GM18508 (cell line): ENCODE measurements around the gene PSMD13.

ENCODE experiments used
- ATAC-seq: cut with Tn5 transposase; IDR thresholded peaks from one replicate; pipeline ENCODE4 v1.9.1; 2021; ENCODE audit warnings: moderate number of reproducible peaks; ENCODE audit not compliant: insufficient read depth, unreplicated experiment

Gene PSMD13

DNA sequence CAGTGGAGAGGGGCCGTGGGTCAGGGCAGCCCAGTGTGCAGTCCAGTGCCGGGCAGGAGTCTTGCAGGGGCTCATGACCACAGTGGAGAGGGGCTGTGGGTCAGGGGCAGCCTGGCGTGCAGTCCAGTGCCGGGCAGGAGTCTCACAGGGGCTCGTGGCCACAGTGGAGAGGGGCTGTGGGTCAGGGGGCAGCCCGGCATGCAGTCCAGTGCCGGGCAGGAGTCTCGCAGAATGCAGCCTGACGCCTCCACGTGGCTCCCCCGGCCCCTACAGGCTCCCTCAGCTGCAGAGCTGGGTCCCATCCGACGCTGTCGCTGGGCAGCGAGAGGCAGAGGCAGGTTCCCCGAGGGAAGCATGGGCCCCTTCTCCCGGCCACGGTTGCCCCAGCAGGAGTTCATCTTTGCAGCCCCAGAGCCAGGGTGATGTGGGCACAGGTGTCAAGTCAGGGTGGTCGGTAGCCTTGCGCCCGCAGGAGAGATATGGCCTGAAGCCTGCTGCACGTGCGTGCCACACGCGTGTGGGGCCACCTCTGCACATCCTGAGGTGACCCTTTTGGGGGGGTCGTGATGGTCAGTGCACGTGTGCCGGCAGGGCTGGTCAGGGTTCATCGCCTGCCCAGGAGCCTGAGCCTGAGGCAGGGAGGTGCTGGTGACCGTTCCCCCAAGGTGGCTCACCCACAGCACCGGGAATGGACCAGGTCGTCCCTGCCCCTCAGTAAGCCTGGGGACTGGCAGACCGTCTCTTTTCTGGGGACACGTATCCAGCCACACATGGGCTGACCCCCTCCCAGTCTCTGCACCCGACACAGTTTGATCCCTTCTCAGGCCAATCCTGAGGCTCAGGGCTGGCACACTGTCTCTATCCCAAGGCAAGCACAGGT lies 59.6 kb downstream of the PSMD13 start:
- no peak for ATAC-seq

DNA sequence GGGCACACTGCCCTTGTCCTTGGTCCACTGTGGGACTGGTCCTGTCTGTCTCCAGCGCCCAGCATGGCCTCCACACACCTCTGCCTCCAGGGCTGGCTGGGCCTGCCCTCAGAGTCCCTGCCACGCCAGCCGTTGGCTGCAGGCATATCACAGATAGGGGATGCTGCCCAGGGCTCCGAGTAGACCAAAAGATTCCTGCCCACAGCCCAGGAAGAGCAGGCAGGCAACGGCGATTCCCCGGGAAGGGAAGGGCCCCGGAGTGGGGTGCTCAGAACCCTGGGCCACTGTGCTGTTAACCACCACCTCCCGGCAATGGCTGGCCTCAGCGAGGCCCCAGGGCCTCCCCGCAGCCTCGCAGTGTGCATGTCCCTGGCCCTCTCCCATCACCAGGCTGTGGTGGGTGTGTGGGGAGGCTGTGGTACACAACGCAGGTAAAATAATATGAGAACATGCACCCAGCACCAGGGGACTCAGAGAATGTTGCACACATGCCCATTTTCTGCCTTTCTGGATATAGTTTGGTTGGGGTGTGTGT lies 60.3 kb downstream of the PSMD13 start:
- ATAC-seq: no peak

DNA sequence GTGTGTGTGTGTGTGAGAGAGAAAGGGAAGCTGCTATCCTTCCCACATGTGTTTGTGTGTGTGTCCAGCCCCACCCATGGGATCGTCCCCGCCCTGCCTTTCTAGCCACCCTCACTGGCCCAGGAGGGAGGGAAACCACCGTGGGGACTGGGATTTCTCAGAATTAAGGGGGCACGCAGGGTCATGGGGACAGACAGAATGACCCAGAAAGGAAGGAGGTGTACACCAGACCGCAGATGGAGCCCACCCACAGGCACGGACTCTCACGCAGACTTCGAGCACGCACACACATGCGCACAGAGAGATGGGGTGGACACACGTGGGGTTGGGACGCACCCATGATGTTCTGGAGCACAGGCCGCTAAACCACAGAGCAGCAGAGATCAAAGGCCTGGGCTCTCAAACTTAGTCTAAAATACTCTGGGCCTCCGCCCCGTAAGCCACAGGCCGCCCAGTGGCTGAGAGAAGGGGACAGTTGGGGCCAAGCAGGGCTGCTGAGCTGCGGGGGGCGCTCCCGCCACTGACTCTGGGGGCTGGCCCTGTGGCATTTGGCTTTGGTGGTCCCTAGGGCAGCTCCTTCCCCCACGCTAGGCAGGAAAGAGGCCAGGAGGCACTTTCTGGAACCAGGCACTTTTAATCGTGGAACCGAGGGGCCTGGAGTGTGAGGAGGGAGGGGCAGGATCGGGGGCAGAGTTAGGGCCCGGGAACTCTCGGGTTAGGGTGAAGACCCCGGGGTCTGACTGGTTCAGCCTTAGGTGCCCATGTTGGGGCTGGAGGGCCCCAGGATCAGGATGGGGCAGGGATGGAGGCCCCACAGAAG lies 61.0 kb downstream of the PSMD13 start:
- no peak for ATAC-seq

DNA sequence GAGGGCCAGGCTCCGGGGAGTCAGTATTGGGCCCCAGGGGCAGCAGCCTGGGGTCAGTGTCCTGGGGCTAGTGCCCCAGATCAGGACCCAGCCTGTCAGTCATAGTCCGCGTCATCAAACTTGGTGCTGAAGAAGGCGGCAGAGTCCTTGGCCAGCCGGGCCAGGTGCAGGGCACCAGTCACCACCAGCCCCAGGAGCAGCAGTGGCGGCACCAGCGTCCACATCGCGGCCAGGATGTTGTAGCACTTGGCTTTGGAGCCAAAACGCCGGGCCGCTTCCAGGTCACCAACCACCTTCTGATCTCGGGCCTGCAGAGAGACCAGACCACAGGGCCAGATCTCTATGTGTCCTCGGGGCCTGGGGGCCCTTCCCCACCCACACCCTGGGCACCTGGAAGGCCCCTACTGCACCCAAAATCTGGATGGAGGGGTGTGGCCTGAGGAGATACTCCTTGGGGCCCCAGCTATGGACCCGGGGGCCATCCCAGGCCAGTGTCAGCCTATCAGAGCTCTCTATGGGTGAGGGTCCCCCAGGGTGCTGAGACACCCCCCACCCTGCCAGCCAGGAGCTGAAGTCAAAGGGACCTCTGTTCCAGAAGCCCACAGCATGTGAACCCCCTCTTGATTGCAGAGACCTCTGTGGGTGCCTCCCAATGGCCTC lies 61.8 kb downstream of the PSMD13 start:
- no peak for ATAC-seq

DNA sequence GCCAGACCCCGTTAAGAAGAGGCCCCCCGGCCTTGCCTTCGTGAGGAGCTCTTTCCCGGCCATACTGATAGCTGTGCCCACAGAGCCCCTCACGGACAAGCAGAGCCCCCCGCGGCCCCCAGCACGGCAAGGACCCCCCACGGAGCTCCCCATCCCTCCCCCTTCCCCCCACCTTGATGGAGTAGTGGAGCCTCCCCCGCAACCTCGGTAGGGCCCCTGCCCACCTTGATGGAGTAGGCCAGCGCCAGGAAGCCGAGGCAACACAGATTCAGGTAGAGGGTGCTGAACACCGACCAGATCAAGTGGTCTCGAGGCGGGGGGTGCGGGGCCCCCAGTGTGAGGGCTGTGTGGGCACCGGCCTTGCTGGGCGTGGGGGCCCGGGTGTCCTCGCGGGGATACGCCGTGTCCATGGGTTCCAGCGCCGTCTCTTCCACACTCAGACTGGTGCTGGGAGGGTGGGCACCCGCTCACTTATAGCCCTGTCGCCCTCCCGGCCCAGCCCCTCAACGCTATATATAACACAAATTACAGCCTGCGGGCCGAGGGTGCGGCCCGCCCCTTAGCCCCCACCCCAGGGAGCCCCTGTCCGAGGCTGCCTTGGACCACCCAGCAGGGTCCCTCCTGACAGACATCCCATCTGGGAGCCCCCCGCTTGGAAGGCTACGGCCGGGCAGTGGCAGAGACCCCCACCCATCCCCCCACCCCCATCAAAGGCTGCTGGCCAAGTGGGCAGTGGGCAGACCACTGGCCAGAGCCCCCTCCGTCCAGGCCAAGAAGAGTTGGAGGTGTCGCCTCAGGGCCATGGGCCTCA lies 62.5 kb downstream of the PSMD13 start, which contains the start of gene IFITM5:
IFITM5 (minus strand) TSS at position 446 of the 811 bp plus-strand sequence; CDS start at position 410, 36 bp downstream.
- no peak for ATAC-seq

DNA sequence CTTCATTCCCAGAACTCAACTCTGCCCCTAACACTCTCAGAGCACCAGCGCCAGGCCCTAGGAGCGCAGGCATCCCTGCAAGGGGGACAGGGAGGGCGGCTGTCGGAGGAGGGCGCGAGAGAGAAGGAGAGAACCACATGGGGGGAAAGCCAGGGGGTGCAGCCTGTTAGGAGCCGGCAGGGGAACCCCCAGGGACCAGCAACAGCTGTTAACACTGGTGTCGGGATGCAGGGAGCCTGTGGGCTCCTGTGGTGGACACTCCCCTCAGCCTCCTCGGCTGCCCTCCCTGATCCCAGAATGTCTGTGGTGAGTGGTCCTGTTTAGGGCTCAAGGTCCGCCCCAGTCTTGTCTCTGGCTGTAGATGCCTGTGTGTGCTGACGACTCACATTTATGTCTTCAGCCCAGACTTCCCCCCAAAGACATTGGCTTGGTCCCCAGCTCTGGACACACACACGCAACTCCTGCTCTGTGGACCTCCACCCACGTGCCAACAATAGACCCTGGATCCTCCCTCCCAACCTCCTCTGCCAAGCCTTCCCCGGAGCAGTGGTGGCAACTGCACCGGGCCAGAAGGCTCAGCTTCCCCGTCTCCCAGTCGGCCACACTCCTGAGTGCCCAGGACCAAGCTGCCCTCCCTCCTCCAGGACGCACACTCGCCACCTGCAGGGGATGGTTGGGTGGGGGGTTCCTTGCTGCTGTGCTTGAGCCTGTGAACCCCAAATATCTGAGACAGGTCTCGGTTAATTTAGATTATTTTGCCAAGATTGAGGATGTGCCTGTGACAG lies 63.4 kb downstream of the PSMD13 start:
- ATAC-seq: no peak
